Esophagus squamous epithelium (tissue), 4 donors: ENCODE data around the gene CAMTA1.

ENCODE experiments used
- POLR2A ChIP-seq, 4 donors: fragments of 450-650 bp; IDR thresholded peaks; one replicate each; pipeline ENCODE4 v1.6.1; 2017; ENCODE audit warnings: antibody characterized with exemption in 4 of 4, mild to moderate bottlenecking in 4 of 4, moderate library complexity in 3 of 4
- TF ChIP-seq, protein P1 (sequence below), 6 experiments: fragments of 450-650 bp in 4 of 6; fragments of 200-600 bp in 2 of 6; sonication (generic) in 2 of 6; IDR thresholded peaks; one replicate each; pipeline ENCODE4 v1.5.1; 2016 to 2019; ENCODE audit warnings: antibody characterized with exemption in 6 of 6, mild to moderate bottlenecking in 4 of 6, moderate library complexity in 4 of 6

- TF ChIP-seq, protein P1, sequence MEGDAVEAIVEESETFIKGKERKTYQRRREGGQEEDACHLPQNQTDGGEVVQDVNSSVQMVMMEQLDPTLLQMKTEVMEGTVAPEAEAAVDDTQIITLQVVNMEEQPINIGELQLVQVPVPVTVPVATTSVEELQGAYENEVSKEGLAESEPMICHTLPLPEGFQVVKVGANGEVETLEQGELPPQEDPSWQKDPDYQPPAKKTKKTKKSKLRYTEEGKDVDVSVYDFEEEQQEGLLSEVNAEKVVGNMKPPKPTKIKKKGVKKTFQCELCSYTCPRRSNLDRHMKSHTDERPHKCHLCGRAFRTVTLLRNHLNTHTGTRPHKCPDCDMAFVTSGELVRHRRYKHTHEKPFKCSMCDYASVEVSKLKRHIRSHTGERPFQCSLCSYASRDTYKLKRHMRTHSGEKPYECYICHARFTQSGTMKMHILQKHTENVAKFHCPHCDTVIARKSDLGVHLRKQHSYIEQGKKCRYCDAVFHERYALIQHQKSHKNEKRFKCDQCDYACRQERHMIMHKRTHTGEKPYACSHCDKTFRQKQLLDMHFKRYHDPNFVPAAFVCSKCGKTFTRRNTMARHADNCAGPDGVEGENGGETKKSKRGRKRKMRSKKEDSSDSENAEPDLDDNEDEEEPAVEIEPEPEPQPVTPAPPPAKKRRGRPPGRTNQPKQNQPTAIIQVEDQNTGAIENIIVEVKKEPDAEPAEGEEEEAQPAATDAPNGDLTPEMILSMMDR (IDR thresholded peaks at IDR 0.05): no peak
- TF ChIP-seq POLR2A (IDR thresholded peaks at IDR 0.05): no peak
These were observed 836.3 kb downstream of the CAMTA1 start for GRCh38 chr1:7621334-7622219.
